Adrenal gland (tissue), 12 donors: ENCODE data around the gene DLX5. TPM values are rescaled to one million over a fixed set of nuclear protein-coding genes. Genes with fewer than 3 reads are reported as not detected.

ENCODE experiments used
- DNase-seq, 7 donors: peaks; one replicate each; pipeline ENCODE4 v3.0.0-alpha.2; 2019 to 2020
- H3K27ac ChIP-seq, 5 donors: fragments of 200-600 bp; sonication (generic) in 4 of 5; 1 replicate in 3 of 5; 2 replicates in 2 of 5; pipeline versions ENCODE4 v1.5.1 to v1.8.0; 2016 to 2020; ENCODE audit warnings: mild to moderate bottlenecking in 1 of 5
- H3K27me3 ChIP-seq: fragments of 200-600 bp; 2 replicates; pipeline ENCODE4 v1.8.0; 2021
- H3K36me3 ChIP-seq, 2 donors: fragments of 200-600 bp; replicated peaks in 1 of 2; 1 replicate in 1 of 2; 2 replicates in 1 of 2; pipeline versions ENCODE4 v1.5.1 to v1.8.0; 2018 to 2022
- H3K4me1 ChIP-seq, 2 donors: fragments of 200-600 bp; replicated peaks in 1 of 2; 1 replicate in 1 of 2; 2 replicates in 1 of 2; pipeline versions ENCODE4 v1.5.1 to v1.8.0; 2018 to 2021
- H3K4me3 ChIP-seq, 4 donors: fragments of 200-600 bp; sonication (generic) in 3 of 4; one replicate each; pipeline ENCODE4 v1.5.1; 2016 to 2018
- H3K9me3 ChIP-seq, 3 donors: fragments of 200-600 bp; sonication (generic) in 1 of 3; replicated peaks in 1 of 3; 1 replicate in 2 of 3; 2 replicates in 1 of 3; pipeline versions ENCODE4 v1.5.1 to v1.8.0; 2016 to 2021
- CTCF ChIP-seq, 6 experiments: fragments of 450-650 bp in 4 of 6; fragments of 200-600 bp in 2 of 6; sonication (generic) in 1 of 6; IDR thresholded peaks; 1 replicate in 5 of 6; 2 replicates in 1 of 6; pipeline versions ENCODE4 v1.5.1 to v1.8.0; 2016 to 2021; ENCODE audit warnings: antibody characterized with exemption in 6 of 6, mild to moderate bottlenecking in 2 of 6, moderate library complexity in 1 of 6
- POLR2A ChIP-seq, 2 donors: fragments of 450-650 bp; IDR thresholded peaks; one replicate each; pipeline ENCODE4 v1.6.1; 2017; ENCODE audit warnings: antibody characterized with exemption in 2 of 2, mild to moderate bottlenecking in 2 of 2, moderate library complexity in 1 of 2
- WGBS, 4 donors: extraction: QIAGEN DNeasy Blood & Tissue Kit in 2 of 4; methylation state at CpG; one replicate each; pipeline versions ENCODE4 v1.1.5 to v1.1.7; 2013 to 2017; 5-methylcytosine and 5-hydroxymethylcytosine counted together
- intact Hi-C, 2 donors: fragments of 100-400 bp; cut with DNase I; formaldehyde crosslinking; loops; one replicate each; pipeline versions ENCODE4 v1.14.1 to v1.15.0; 2022 to 2023
- polyA plus RNA-seq, 3 donors: library from polyadenylated mRNA; stranded (reverse); fragments of 200-250 nt in 2 of 3; fragments of 350-450 nt in 1 of 3; fragmentation: Illumina TruSeq in 1 of 3; extraction: RNeasy Lipid Tissue Mini Kit (QIAGEN cat#74804) in 1 of 3; gene quantifications; one replicate each; pipeline ENCODE4 v1.2.3, GENCODE V29; 2013 to 2014
- total RNA-seq, 9 donors: library from RNA; depleted of rRNA in 4 of 9; stranded (reverse); fragments of >200 nt in 4 of 9; fragments of 120-200 nt in 1 of 9; fragmentation: NEBNext Ultra II Directional in 1 of 9; extraction: Animal tissue kit (Norgen Biotek cat#: 25700) in 1 of 9; gene quantifications; one replicate each; pipeline versions ENCODE4 v1.1.0 to v1.2.4, GENCODE V29; 2013 to 2023
- donor health status: healthy with polysubstance abuse.
- donor health status: Bipolar disorder and iron deficiency.
- donor health status: DM: yes; HTN: yes; CAD: no.
- donor health status: DM: no; HTN: no; CAD: no.
- donor health status: DM: no; HTN: no; CAD: no.
- donor health status: DM: yes; HTN: yes; CAD: no.

The DLX5 gene
- total and polyA plus RNA-seq, 12 donors, result 0.11 to 0.55 (median 0.24) TPM; not detected in 5

- 10 to 18% (median 15%) methylated on average over 17 to 22 of the region's 22 CpGs for WGBS, 4 donors
- intact Hi-C loops, result no loop called here
- DNase-seq, result no peak
- Histone ChIP-seq H3K9me3 (no peaks in the 10 kb centered on the region), H3K4me3 (no peak overlapping the region), H3K4me1 (no peaks in the 10 kb centered on the region), H3K27me3 (peaks cover 54% of the 10 kb centered on the region), H3K27ac (no peak overlapping the region), H3K36me3 (no peaks in the 10 kb centered on the region)
- TF ChIP-seq POLR2A (IDR thresholded peaks at IDR 0.05) (no peak), CTCF (IDR thresholded peaks at IDR 0.05) (no peak)
These were observed 35.3 kb downstream of the DLX5 start for GRCh38 chr7:96989241-96989858.

GRCh38 chr7:96987719-96988118, 36.9 kb downstream of the DLX5 start:
- H3K9me3 ChIP-seq, result no peaks in the 10 kb centered on the region
- peaks cover 38% of the 10 kb centered on the region for H3K27me3 ChIP-seq
- H3K27ac ChIP-seq, result no peak overlapping the region
- no peak for DNase-seq
- no peaks in the 10 kb centered on the region for H3K4me1 ChIP-seq
- intact Hi-C loops, result no loop called here
- H3K4me3 ChIP-seq, result no peak overlapping the region
- TF ChIP-seq POLR2A (IDR thresholded peaks at IDR 0.05), result no peak
- no peak for TF ChIP-seq CTCF (IDR thresholded peaks at IDR 0.05)
- no peaks in the 10 kb centered on the region for H3K36me3 ChIP-seq

- H3K27me3 ChIP-seq, result peaks cover 30% of the 10 kb centered on the region
- TF ChIP-seq POLR2A (IDR thresholded peaks at IDR 0.05) (no peak), CTCF (IDR thresholded peaks at IDR 0.05) (no peak)
- H3K9me3 ChIP-seq, result no peaks in the 10 kb centered on the region
- intact Hi-C loops, result no loop called here
- 62 to 74% (median 69%) methylated on average over 1 of the region's 1 CpG for WGBS, 4 donors
- H3K27ac ChIP-seq, result no peak overlapping the region
- no peaks in the 10 kb centered on the region for H3K4me1 ChIP-seq
- DNase-seq, result no peak
- H3K4me3 ChIP-seq, result no peak overlapping the region
- H3K36me3 ChIP-seq, result no peaks in the 10 kb centered on the region
These were observed 37.7 kb downstream of the DLX5 start for GRCh38 chr7:96986901-96987300.

- DNase-seq, result no peak
- Histone ChIP-seq H3K27me3 (peaks cover 21% of the 10 kb centered on the region), H3K36me3 (no peaks in the 10 kb centered on the region), H3K27ac (no peak overlapping the region), H3K9me3 (no peaks in the 10 kb centered on the region), H3K4me1 (no peaks in the 10 kb centered on the region), H3K4me3 (no peak overlapping the region)
- WGBS, 4 donors, result 50 to 66% (median 56%) methylated on average over 1 of the region's 1 CpG
- TF ChIP-seq POLR2A (IDR thresholded peaks at IDR 0.05) (no peak), CTCF (IDR thresholded peaks at IDR 0.05) (no peak)
- intact Hi-C loops, result no loop called here
These were observed 38.6 kb downstream of the DLX5 start for GRCh38 chr7:96985992-96986391.
